H1 (cell line): ENCODE measurements around the gene CKAP4. TPM values are rescaled to one million over a fixed set of nuclear protein-coding genes. Genes with fewer than 3 reads are reported as not detected.

Source experiments
- NANOG ChIP-seq: IDR thresholded peaks from 2 replicates; pipeline ENCODE4 v1.6.1; 2011; ENCODE audit warnings: low read length, low read depth, mild to moderate bottlenecking, inconsistent platforms; ENCODE audit not compliant: insufficient read depth, poor library complexity, severe bottlenecking
- POU5F1 ChIP-seq: IDR thresholded peaks from 2 replicates; pipeline ENCODE4 v1.6.1; 2011; ENCODE audit warnings: low read depth, mild to moderate bottlenecking, low read length, moderate library complexity
- polyA plus RNA-seq, 7 experiments: library from polyadenylated mRNA; depleted of rRNA in 3 of 7; stranded (reverse) in 5 of 7; unstranded in 2 of 7; fragments of >200 nt in 5 of 7; fragments of 200-250 nt in 2 of 7; gene quantifications; 1 replicate in 5 of 7; 2 replicates in 1 of 7; 4 replicates in 1 of 7; pipeline versions ENCODE4 v1.2.1 to v1.2.3, GENCODE V29; 2011 to 2013; ENCODE audit warnings: missing spikeins in 2 of 7, mixed read lengths in 2 of 7
- total RNA-seq: library from RNA; stranded (reverse); fragmentation: NEBNext Ultra II Directional; extraction: Animal tissue kit (Norgen Biotek cat#: 25700); gene quantifications from 2 replicates; pipeline ENCODE4 v1.2.1, GENCODE V29; 2021

Gene CKAP4
- total and polyA plus RNA-seq, 2 of the 8 experiments (the other 6 are each of a cell fraction or from before 2014, with no cell fraction given) = 35.8 to 80.7 TPM

GRCh38 chr12:106284358-106285105, 36.7 kb upstream of the CKAP4 start (continued):
- TF ChIP-seq NANOG (no peak), POU5F1 (no peak)
